ENCODE measurements around the gene LRRC71.

LRRC71 gene

DNA sequence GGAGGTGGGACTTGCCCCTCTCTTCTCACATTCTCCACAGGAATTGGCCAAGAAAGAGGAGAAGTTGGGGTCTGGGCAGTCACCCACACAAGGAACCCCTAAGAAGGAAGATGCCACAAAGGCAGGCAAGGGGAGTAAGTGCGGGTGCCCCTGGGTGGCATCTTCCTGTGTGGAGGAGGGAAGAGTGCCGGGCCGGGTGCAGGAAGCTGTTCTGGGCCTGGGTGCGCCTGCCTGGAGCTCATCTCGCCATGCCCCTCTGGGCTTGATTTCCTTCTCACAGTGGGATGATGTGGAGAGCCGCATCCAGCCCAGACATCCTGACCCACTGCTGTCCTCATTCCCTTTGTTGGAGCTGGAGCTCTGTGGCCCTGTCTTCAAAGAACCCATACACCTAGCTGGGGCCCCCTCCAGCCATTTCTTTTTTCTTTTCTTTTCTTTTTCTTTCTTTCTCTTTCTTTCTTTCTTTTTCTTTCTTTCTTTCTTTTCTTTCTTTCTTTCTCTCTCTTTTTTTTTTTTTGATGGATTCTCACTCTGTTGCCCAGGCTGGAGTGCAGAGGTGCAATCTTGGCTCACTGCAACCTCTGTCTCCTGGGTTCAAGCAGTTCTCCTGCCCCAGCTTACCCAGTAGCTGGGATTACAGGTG is 9.3 kb downstream of the LRRC71 start:
- no peak for DNase-seq

DNA sequence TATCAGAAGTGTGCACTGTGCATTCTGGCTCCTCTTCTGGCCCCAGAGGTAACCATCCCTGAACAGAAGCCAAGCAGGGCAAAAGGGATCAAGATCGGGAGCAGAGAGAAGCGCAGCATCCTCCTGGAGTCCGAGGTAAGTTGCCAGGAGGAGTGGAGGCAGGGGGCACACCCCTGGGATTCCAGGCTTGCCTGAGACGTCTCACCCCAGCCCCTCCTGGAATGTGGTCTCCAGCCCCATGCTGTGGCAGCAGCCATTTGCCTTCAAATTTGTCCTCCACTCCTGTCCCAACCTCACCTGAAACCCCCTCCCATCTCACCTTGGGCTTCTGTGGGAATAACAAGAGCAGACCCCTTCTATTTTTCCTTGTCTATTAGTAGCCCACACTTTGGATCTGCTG is 10.1 kb downstream of the LRRC71 start:
- no peak for DNase-seq

DNA sequence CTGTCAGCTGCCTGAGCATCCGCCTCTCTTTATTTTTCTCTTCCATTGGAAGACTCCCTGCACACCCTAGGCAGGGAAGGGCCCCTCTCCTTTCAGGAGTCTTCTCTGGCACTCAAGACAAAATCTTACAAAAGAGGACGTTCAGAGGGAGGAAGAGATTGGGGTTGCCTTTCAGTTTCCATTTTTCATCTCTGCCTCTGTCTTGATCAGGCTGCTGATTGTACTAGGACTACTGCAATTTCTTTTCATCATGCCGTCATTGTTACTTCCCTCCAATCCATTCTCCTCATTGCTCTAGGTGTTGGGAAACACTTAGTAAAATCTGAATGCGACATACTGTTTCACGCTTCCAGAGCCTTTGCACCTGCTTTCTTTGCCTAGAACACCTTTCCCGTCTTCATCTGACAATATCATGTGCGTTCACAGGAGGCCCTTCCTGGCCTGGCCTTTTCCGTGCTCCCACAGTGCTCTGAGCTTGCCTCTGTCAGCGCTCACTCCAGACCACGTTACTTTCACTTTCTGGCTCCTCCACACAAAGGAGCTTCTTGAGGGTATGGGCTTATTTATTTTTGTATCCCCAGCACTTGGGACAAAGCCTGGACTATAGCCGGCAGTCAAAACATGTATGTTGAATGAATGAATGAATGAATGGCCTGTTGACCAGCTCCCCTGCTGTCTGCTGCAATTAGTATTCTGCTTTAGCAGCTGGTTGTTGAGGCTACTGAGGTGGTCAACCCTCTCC is 10.9 kb downstream of the LRRC71 start:
- DNase-seq = no peak

DNA sequence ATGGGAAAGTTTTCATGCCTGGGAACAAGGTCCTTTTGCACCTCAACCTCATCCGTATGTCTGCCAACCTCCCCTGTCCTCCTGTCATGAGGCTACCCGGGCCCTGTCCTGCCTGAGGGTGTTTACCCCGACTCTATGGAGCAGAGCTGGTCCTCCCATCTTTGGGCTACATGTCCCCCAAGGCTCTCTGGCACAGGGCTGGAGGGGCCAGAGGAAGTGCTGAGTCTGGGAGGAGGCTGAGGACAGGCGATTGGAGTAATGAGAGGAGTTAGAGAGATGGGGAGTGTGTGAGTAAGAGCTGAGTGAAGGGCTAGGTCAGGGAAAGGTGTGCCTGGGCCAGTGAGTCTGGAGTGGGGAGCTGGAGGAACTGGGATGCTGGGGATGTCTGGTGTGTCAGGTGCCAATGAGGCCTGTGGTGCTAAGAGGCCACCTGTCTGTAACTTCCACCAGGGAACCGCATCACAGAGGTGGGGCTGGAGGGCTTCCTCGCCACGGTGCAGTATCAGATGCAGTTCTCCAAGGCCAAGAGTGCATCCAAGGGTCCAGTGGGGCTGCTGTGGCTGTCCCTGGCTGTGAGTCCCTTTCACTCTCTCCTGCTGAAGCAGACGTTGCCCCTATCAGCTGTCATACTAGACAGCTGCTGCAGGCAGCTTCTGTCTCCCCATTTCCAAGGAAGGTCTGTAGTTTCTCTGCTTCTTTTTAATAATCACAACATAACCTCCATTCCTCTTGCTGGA is 11.7 kb downstream of the LRRC71 start:
- no peak for DNase-seq

DNA sequence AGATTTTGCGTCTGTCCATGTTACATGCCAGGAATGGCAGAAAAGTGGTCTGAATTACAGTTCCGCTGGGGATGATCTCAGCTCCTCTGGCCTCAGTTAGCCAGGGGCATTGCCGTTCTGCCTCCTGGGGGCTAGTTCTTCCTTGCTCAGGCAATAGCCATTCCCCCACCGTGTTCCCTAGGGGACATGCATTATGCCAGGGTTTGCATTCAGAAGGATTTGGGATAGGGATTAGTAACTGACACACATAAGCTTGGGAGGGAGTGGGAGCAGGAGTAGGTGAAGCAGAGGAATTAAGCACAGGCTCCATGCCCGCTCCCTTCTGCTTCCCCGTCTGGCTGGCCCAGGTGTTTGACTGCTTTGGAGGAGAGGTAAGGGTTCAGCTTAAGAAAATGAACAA is 12.7 kb downstream of the LRRC71 start:
- no peak for DNase-seq

DNA sequence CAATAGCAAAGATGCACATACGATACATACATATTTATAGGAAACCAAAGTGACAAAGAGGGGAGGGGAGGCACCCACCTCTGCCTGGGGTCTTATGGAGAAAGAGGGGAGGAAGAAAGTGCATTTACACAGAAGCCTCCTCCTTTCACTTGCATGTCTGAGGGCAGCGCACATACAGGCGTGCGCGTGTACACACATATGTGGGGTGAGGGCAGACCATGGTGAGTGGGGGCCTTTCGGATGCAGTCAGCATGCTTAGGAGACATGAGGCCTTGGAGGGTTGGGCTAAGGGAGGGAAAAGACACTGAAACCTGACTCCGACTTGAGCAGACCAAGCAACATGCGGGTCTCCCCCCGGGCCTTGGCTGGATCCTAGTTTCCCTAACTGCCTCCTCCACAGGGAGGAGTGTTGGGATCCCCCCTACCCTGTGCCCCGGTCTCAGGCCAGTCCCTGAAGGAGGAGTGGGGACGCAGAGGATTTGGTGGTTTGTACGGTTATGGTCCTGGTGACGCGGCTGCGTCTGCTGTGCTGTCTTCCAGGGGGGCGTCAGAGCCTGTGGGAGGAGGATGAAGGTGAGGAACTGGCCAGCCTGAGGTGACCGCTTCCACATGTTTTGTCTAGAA is 15.2 kb downstream of the LRRC71 start:
- DNase-seq = no peak

DNA sequence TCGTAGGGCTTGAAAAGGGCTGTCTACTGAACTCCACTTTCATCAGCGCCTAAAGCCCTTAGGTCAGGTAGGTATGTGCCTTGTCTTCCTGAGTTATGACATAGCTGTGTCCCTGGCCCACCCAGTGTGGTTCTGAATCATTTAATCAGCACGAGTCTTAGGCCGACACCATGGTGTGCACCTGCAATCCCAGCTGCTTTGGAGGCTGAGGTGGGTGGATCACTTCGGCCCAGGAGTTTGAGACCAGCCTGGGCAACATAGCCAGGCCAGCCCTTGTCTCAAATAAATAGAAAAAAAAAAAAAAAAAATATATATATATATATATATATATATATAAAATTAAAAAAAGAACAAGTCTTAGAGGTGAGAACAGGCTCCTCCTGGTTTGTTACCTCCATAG is 15.8 kb downstream of the LRRC71 start:
- DNase-seq = no peak

DNA sequence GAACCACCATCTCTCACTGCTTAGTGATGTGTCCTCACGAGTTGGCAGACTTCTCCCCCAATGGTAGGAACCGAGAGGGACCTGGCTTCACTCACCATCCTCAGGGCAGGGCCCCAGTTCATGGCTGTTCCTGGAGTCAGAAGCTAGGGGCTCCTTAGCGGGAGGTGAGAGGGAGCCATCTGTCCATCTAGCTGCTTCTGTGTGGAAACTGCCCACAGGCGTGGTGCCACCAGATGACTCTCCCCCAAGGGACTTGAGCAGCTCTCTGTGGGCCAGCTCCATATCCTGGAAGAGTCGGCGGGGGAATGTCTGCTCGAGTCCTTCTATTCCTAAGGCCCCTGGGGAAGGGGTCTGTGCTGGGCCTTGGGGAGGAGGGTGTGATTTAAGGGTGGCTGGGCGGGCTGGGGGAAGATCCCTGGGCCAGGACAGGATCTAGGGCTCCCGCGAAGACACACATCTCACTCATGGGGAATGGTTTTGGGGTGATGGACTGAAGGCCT is 16.3 kb downstream of the LRRC71 start:
- no peak for DNase-seq

DNA sequence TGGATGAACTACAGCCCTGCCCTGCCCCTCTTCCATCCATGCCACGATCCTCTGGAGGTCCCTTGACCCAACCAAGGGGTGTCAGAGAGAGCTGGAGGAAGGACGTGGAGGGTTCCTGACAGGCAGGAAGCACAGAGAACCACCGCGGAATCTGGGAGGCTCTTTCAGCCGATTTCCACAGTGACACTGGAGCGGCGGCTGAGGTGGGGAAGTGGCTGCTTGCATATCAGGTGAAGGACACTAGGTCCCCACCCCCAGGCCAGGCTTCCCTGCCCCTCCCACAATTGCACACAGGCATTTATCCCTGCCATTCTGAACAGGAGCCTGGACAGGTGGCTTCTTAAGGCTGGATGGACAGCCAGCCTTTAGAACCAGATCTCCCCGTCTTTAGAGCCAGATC is 17.5 kb downstream of the LRRC71 start:
- no peak for DNase-seq

DNA sequence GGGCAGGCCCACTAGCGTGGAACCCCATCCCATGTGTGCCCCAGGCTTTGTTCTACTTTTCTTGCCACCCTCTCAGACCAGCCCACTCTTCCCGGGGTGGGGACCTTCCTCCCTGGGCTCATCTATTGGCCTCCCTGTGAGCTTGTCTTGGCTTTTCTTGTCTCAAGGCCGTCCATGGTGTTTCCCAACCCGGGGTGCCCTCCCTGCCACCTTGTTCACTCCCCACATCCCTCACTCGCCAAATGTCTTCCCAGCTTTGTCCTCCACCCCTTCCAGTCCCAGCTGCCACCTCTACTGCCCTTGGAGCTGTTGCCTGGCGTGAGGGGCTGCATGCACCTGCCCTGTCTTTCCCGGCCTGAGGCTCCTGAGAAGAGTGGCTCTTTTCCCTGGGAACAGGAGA is 18.4 kb downstream of the LRRC71 start:
- no peak for DNase-seq

DNA sequence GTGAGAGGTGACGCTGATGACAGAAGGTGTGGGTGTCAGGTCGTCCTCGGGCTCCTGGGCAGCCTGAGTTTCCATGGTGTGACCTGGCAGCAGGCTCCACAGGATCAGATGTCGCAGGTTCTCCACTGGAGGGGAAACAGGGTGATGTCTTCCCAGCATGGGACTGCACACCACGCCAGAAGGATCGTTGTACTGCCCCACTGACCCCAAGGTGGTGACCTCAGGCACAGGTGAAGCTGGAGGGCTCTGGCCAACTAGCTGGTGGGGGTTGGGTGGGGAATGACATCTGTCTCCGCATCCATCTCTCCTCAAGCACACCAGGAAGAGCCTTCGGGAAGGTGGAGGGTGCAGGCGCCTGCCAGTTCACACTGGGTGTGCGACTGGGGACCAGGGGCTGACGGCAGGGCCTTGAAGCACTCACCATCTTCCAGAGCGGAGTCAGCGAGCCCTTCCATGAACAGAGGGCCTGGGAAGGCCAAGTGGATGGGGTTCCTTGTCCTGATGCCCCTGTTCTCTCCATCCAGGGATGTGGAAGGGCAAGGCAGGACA is 19.4 kb downstream of the LRRC71 start:
- no peak for DNase-seq

DNA sequence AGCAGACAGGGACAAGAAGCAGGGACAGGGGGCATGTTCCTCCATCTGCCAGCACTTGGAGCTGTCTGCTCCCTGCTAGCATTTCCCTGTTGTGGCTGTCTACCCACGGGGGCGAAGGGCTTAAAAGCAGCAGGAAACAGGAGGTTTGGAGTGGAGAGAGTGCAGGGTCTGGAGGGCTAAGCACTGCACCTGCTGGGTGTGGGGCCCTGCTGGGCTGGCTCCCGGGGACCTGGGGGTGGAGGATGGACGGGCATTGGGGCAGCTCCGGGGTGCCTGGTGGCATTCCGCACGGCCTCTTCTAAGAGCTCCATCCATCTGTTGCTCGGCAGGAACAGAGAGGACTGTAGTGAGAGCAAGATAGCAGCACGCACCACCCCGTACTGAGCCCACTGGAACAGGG is 21.2 kb downstream of the LRRC71 start:
- no peak for DNase-seq

DNA sequence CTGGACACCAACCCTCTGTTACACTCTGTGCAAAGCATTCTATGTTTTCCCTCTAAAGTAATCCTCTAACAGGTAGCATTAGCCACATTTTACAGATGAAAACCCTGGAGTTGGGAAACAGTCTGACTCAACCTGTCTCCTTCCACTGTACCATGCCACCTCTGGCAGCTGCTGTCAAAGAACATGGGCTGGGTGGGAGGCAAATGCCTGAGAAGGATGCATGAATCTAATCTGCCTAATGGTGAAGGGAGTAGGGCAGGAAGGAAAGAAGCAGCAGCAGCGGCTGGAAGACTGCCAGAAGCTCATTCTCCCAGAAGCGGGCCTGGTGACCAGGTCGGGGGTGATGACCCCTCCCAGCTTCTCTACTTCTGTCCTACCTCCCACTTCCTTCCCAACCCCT is 21.7 kb downstream of the LRRC71 start:
- DNase-seq = no peak

DNA sequence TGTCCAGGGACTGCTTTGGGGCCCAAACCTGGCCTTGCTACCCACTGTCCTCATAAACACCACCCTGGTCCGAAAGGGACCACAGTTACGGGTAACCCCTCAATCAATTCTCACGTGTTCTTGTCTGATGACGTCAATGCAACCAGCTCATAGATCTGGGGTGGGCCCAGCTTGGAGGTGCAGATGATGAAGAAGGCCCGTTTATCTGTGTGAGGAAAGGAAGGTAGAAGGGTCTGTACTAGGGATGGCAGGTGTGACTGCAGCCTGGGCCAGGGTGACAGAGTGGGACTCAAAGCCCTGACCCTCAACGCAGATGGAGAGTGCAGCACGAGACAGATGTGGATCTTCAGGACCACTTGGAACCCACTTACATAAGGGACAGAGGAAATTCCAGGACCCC is 22.1 kb downstream of the LRRC71 start:
- no peak for DNase-seq

DNA sequence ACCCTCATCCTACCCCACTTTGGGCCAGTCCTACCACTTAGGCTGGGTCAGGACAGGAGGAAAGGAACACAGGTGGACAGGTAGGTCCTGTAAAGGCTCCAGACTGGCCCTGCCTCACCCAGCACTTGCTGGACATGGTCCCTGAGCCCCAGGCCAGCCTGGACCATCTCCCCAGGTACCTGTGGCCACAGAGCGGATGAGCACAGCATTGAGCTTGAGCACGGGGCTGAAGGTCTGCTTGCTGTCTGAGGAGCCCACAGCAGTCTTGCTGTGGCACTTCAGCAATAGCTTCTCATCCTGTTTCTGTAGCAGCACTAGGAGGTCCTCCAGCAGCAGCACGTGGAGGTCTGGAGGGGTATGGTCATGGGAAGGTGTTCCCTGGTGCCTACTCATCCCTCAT is 23.3 kb downstream of the LRRC71 start:
- no peak for DNase-seq

DNA sequence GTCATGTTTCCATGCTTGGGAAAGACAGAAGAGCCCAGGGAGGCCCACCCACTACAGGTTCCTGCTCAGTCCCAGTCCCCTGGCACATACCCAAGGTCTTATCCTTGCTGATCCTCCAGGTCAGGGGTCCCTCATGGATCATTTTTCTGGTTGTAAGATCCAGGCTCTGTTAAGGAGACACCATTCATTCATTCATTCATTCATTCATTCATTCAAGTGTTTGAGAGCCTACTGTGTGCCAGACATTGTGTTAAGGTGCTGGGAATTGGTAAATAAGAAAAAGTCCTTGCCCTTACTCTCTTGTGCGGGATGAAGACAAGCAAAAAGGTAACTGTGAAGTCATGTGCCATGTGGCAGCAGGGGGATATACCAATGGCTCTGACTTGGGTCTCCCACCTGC is 23.8 kb downstream of the LRRC71 start:
- DNase-seq = no peak

DNA sequence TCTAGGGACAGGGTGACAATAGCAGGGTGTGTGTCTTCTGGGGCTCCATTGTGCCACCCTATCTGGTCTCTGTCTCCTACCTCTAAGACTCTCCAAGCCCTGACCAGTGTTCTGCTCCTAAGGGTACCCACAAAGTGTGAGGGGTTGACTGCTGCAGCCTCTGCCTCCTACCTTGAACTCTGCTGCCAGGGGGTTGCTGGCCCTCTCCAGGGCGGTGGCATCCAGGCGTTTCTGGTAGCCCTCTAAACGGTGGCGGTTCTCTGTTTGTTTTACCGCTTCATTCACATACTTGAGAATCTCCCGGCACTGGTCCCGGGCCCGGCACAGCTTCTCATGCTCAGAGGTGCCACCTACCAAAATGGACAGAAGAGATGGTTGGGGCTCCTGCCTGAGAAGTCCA is 24.4 kb downstream of the LRRC71 start:
- no peak for DNase-seq

DNA sequence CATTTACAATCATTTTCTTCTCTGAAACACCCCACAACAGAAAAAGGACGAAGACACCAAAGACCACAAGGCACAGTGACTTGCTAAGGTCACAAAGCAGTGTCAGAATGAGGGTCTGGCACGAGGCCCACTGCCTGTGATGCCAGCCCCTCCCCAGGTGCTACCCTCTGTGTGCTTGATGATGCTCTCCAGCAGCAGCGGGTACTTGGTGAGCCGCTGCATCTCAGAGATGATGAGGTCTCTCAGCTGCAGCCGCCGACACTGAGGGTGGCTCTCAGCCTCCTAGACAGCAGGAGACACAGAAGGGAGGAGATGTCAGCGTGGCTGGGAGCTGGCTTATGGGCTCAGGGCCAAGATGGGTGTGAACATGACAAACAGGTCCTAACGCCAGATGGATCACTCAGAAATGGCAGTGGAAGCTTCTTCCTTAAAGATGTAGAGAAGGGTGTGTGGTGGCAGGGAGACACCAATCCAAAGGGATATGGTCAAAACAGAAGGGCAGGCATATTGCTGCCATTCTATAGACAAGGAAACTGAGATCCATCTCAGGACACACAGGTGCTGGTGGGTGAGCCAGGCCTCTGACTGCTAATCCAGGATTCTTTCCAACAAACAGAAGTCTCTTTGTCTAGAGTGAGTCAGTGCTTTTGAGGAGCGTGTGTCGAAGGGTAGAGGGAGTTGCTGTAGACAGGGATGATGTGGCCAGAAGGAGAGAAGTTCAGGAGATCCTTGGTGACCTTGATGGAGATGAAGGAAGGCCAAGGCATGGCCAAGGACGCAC is 25.6 kb downstream of the LRRC71 start:
- no peak for DNase-seq

DNA sequence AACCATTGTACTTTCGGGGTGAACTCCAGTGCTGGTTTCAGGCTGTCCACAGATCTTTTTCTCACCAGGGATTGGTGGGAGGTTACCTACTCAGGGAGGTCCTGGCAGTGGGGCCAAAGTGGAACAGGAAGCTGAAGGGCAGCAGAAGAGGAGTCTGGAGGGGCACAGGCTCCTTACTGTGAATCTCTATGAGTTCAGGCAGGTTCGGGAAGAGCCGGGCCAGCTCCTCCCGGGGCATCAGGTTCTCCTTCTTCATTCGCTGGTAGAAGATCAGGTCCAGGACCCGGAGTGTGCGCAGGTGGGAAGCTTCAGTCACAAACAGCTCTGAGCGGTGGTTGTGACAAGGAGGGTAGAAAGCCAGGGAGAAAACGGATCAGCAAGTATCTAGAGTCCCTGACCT is 26.7 kb downstream of the LRRC71 start:
- DNase-seq = no peak

DNA sequence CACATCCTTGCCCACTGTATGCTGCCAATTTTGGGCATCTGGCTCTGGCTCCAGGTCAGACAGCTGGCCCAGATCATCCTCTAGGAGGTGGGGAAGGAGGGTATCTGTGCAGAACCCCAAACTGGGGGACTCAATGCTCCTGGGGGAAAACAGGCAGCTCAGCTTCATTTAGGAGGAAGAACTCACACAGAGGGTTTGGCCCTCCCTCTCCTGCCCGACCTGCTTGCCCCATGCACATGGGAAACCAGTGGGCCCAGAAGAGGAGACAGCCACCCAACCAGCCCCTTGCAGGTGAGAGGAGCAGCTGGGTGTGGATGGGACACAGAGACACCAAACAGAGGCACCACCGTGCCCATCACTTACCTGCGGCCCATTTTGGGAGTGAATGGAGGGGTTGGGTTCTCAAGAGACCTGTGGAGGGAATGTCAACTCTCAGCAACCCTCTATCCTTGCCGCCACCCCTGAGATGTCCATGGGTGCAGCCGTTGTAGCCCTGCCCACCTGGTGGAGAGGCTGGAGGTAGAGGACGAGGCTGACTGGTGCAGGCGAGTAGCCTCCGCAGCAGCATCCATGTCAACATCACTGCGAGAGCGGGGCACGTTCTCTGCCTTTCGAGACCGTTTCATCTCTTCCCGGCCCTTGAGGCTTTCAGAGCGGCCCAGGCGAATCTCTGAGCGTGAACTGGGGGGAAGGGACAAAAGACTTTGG is 27.5 kb downstream of the LRRC71 start:
- no peak for DNase-seq

DNA sequence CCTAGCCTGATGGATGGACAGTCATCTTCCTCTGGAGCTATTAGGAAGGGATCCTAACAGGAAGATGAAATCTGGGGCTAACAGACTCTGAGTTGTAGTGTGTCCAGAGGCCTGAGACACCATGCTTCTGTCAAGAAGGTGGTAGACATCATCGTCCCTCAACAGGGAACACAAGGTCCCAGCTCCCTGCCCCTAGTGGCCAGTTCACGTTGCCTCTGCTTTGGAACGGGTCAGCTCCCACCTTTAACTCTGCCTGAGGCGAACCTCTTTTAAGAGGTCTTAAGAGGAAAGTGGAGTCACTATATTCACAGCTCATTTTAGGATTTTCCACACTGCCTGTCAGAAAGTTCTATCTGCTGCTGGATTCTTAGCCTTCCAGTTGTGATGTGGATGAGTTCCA is 28.3 kb downstream of the LRRC71 start:
- no peak for DNase-seq

DNA sequence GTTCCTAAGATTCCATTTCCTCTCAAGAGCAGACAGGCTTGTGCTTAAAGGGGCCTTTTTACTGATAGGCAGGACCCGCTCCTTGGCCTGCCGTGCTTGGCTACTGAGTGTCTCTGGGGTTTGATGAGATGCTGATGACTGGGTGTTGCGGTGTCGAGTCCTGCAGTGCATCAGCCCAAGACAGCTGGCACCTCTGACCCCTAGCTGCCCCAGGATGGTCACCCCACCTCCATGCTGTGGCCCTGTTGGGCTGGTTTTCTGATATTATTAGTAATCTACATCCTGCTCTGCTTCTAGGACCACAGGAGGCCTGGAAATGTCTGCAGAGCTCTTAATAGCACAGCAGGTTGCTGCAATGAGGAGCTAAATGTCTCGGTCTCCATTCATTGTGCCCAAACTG is 28.7 kb downstream of the LRRC71 start:
- DNase-seq = no peak

Measured in NCI-H1436 (cell line).